Right lobe of liver (tissue), 6 donors: ENCODE measurements around the gene CEP89. TPM values are rescaled to one million over a fixed set of nuclear protein-coding genes. Genes with fewer than 3 reads are reported as not detected.

Experiments
- ATAC-seq, 4 donors: fragments of 200-7000 bp; cut with Tn5 transposase; one replicate each; pipeline ENCODE4 v1.9.1; 2020; ENCODE audit warnings: mild to moderate bottlenecking in 4 of 4, moderate library complexity in 4 of 4
- DNase-seq, 3 donors: peaks; one replicate each; pipeline ENCODE4 v3.0.0-alpha.2; 2020
- H3K27ac ChIP-seq, 3 donors: fragments of 200-600 bp; one replicate each; pipeline ENCODE4 v1.8.0; 2022
- H3K27me3 ChIP-seq, 2 donors: fragments of 200-600 bp; one replicate each; pipeline ENCODE4 v1.8.0; 2022
- H3K36me3 ChIP-seq, 4 donors: fragments of 200-600 bp; sonication (generic) in 1 of 4; one replicate each; pipeline versions ENCODE4 v1.5.1 to v1.8.0; 2017 to 2022; ENCODE audit warnings: control low read depth in 1 of 4
- H3K4me1 ChIP-seq, 4 donors: fragments of 200-600 bp; sonication (generic) in 1 of 4; one replicate each; pipeline versions ENCODE4 v1.5.1 to v1.8.0; 2017 to 2022; ENCODE audit warnings: control low read depth in 1 of 4
- H3K4me3 ChIP-seq, 3 donors: fragments of 200-600 bp; one replicate each; pipeline ENCODE4 v1.8.0; 2022
- H3K9me3 ChIP-seq, 4 donors: fragments of 200-600 bp; sonication (generic) in 1 of 4; one replicate each; pipeline versions ENCODE4 v1.5.1 to v1.8.0; 2017 to 2022; ENCODE audit warnings: control low read depth in 1 of 4
- POLR2A ChIP-seq: fragments of 450-650 bp; IDR thresholded peaks from one replicate; pipeline ENCODE4 v1.6.1; 2017; ENCODE audit warnings: antibody characterized with exemption, mild to moderate bottlenecking
- WGBS: methylation state at CpG from one replicate; pipeline ENCODE4 v1.1.6; 2018; ENCODE audit warnings: low coverage, low lambda C conversion rate; ENCODE audit not compliant: insufficient coverage; ENCODE audit errors: missing lambda C conversion rate; 5-methylcytosine and 5-hydroxymethylcytosine counted together
- intact Hi-C, 2 donors: fragments of 100-400 bp; cut with DNase I; formaldehyde crosslinking; loops; one replicate each; pipeline versions ENCODE4 v1.11.2 to v1.14.1; 2022
- small RNA-seq, 2 experiments: library from RNA; depleted of rRNA; stranded (forward); fragments of <200 nt; gene quantifications; one replicate each; pipeline ENCODE3, GENCODE V24; 2016
- total RNA-seq, 6 experiments: library from RNA; depleted of rRNA in 2 of 6; stranded (reverse); fragments of >200 nt in 2 of 6; fragmentation: NEBNext Ultra II Directional in 3 of 6; extraction: Animal tissue kit (Norgen Biotek cat#: 25700) in 3 of 6; gene quantifications; one replicate each; pipeline versions ENCODE4 v1.1.0 to v1.2.4, GENCODE V29; 2016 to 2023
- TF ChIP-seq, protein P1 (sequence below), 4 donors: fragments of 200-600 bp in 3 of 4; fragments of 450-650 bp in 1 of 4; IDR thresholded peaks; one replicate each; pipeline versions ENCODE4 v1.5.1 to v1.8.0; 2016 to 2022; ENCODE audit warnings: antibody characterized with exemption in 4 of 4, mild to moderate bottlenecking in 2 of 4
- donor health status: DM: no; HTN: yes; CAD: no.
- donor health status: DM: no; HTN: no; CAD: no.
- donor health status: DM: no; HTN: no; CAD: no.
- donor health status: DM: no; HTN: yes; CAD: no.
- donor health status: DM: no; HTN: yes; CAD: no.

The CEP89 gene
- total RNA-seq, 6 experiments from 2014 or later = 2.9 to 5.7 (median 4.7) TPM

DNA sequence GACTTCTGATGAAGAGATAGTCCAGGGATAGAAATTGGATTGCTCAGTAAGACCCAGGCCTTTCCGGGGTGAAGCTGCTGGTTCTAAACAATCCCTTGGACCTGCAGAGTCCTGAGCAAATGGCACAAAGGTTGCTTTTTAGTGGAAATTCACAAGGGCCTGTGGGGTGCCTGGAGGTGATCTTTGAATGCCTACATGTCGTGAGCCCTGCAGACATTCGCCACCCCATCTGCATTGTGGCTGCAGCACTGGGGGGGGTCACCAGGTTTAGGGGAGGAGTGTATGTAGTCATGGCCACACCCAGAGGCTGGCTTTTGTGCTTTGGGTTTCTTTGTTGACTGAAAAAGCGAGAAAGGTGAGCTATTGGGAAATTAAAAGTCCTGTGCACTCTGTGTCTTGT is 143.6 kb downstream of the CEP89 start:
- Histone ChIP-seq H3K4me3 (no peak overlapping the region), H3K9me3 (no peaks in the 10 kb centered on the region), H3K36me3 (peaks cover 0 to 3% (median 0%) of the 10 kb centered on the region in 4 donors), H3K4me1 (no peaks in the 10 kb centered on the region), H3K27me3 (no peaks in the 10 kb centered on the region), H3K27ac (no peak overlapping the region)
- 86% methylated on average over 1 of the region's 4 CpGs for WGBS
- intact Hi-C loops = no loop called here
- TF ChIP-seq POLR2A = no peak
- TF ChIP-seq, protein P1, sequence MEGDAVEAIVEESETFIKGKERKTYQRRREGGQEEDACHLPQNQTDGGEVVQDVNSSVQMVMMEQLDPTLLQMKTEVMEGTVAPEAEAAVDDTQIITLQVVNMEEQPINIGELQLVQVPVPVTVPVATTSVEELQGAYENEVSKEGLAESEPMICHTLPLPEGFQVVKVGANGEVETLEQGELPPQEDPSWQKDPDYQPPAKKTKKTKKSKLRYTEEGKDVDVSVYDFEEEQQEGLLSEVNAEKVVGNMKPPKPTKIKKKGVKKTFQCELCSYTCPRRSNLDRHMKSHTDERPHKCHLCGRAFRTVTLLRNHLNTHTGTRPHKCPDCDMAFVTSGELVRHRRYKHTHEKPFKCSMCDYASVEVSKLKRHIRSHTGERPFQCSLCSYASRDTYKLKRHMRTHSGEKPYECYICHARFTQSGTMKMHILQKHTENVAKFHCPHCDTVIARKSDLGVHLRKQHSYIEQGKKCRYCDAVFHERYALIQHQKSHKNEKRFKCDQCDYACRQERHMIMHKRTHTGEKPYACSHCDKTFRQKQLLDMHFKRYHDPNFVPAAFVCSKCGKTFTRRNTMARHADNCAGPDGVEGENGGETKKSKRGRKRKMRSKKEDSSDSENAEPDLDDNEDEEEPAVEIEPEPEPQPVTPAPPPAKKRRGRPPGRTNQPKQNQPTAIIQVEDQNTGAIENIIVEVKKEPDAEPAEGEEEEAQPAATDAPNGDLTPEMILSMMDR (IDR thresholded peaks at IDR 0.05) = no peak
- DNase-seq (no peak), ATAC-seq (no peak)

Small RNA genes lying within 50 kb of the gene (small RNA-seq; reads per million reads assigned to genes)
- gene RN7SKP22 = 0 reads per million in 2 experiments

Other genes starting within 250 kb of the CEP89 start
- gene SLC7A9, start 102.2 kb downstream of the CEP89 start, total RNA-seq = 10 to 100 TPM; 10.4 to 15.5 (median 13.5) TPM
- gene FAAP24, start 284 bp upstream of the CEP89 start, total RNA-seq = 1 to 10 TPM in 2 of 6 experiments, under 1 TPM in 3, not detected in 1; 0.51 to 1.7 (median 0.98) TPM
- 10 to 100 TPM in 5 of 6 experiments, 1 to 10 TPM in 1; 8.7 to 18.1 (median 16.4) TPM for gene RHPN2, start 92.9 kb upstream of the CEP89 start, total RNA-seq
- 1 to 10 TPM; 2.5 to 3.9 (median 3.1) TPM for gene GPATCH1, start 109.2 kb upstream of the CEP89 start, total RNA-seq
- gene WDR88, start 160.2 kb upstream of the CEP89 start, total RNA-seq = not detected
- gene LRP3, start 222.4 kb upstream of the CEP89 start, total RNA-seq = 10 to 100 TPM; 25.2 to 40.7 (median 33.7) TPM